Sigmoid colon (tissue), 4 donors: Measurements from ENCODE around the gene GFPT1.

Experiments used
- EP300 ChIP-seq, 4 donors: sonication (generic); formaldehyde crosslinking; IDR thresholded peaks; one replicate each; pipeline ENCODE4 v1.6.1; 2017; ENCODE audit warnings: antibody characterized with exemption in 4 of 4
- TF ChIP-seq, protein P1 (sequence below), 4 experiments: fragments of 450-650 bp in 3 of 4; fragments of 200-600 bp in 1 of 4; IDR thresholded peaks; one replicate each; pipeline ENCODE4 v1.5.1; 2016 to 2019; ENCODE audit warnings: antibody characterized with exemption in 4 of 4, mild to moderate bottlenecking in 3 of 4, moderate library complexity in 2 of 4

DNA sequence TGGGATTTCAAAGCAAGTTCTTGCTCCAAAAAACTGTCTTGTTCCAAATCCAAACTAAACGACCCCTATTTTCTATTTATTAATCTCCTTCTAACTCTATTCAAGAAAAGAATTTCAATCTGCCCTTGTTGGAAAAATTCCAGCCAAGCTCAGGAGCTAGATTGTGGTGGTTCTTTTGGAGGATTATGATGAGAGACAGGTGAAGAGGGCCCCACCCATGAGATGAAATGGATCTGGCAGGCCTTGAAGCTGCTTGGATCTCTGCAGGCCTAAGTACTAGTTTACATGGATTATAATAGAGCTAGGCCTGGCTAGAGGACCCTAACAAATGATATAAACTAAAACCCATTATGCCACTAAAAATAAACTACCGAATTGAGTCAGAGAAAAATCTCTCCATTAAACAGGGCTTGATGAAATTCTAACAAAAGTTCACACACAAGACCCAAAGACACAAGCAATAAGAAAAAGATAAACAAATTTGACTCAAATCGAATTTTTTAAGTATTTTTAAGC is 101.6 kb downstream of the GFPT1 start:
- TF ChIP-seq, protein P1, sequence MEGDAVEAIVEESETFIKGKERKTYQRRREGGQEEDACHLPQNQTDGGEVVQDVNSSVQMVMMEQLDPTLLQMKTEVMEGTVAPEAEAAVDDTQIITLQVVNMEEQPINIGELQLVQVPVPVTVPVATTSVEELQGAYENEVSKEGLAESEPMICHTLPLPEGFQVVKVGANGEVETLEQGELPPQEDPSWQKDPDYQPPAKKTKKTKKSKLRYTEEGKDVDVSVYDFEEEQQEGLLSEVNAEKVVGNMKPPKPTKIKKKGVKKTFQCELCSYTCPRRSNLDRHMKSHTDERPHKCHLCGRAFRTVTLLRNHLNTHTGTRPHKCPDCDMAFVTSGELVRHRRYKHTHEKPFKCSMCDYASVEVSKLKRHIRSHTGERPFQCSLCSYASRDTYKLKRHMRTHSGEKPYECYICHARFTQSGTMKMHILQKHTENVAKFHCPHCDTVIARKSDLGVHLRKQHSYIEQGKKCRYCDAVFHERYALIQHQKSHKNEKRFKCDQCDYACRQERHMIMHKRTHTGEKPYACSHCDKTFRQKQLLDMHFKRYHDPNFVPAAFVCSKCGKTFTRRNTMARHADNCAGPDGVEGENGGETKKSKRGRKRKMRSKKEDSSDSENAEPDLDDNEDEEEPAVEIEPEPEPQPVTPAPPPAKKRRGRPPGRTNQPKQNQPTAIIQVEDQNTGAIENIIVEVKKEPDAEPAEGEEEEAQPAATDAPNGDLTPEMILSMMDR (IDR thresholded peaks at IDR 0.05), result no peak
- TF ChIP-seq EP300 (IDR thresholded peaks at IDR 0.05), result no peak
